Uterus (tissue), 2 donors: ENCODE results near the gene QPCT.

ENCODE experiments used
- POLR2A ChIP-seq, 2 donors: fragments of 450-650 bp; IDR thresholded peaks; one replicate each; pipeline ENCODE4 v1.6.1; 2016; ENCODE audit warnings: antibody characterized with exemption in 2 of 2, mild to moderate bottlenecking in 1 of 2, moderate library complexity in 1 of 2
- TF ChIP-seq, protein P1 (sequence below), 4 experiments: fragments of 200-600 bp in 2 of 4; fragments of 450-650 bp in 2 of 4; sonication (generic) in 2 of 4; IDR thresholded peaks; one replicate each; pipeline ENCODE4 v1.5.1; 2016 to 2019; ENCODE audit warnings: antibody characterized with exemption in 4 of 4, mild to moderate bottlenecking in 2 of 4, moderate library complexity in 1 of 4

GRCh38 chr2:37367310-37367709, 22.9 kb downstream of the QPCT start:
- TF ChIP-seq, protein P1, sequence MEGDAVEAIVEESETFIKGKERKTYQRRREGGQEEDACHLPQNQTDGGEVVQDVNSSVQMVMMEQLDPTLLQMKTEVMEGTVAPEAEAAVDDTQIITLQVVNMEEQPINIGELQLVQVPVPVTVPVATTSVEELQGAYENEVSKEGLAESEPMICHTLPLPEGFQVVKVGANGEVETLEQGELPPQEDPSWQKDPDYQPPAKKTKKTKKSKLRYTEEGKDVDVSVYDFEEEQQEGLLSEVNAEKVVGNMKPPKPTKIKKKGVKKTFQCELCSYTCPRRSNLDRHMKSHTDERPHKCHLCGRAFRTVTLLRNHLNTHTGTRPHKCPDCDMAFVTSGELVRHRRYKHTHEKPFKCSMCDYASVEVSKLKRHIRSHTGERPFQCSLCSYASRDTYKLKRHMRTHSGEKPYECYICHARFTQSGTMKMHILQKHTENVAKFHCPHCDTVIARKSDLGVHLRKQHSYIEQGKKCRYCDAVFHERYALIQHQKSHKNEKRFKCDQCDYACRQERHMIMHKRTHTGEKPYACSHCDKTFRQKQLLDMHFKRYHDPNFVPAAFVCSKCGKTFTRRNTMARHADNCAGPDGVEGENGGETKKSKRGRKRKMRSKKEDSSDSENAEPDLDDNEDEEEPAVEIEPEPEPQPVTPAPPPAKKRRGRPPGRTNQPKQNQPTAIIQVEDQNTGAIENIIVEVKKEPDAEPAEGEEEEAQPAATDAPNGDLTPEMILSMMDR (IDR thresholded peaks at IDR 0.05): no peak
- no peak for TF ChIP-seq POLR2A (IDR thresholded peaks at IDR 0.05)
